IPS DF 6.9 (cell line): Measurements from ENCODE around the gene SEC14L5.

Experiments
- DNase-seq: peaks from one replicate; pipeline ENCODE4 v3.0.0-alpha.2; 2013; ENCODE audit warnings: low read depth, low spot score
- H3K27ac ChIP-seq: one replicate; pipeline ENCODE4 v1.5.1; 2013; ENCODE audit warnings: low read length, control low read depth
- H3K27me3 ChIP-seq: 2 replicates; pipeline ENCODE4 v1.6.1; 2013; ENCODE audit warnings: mild to moderate bottlenecking, low read length; ENCODE audit not compliant: control insufficient read depth, insufficient read depth
- H3K36me3 ChIP-seq: 2 replicates; pipeline ENCODE4 v1.6.1; 2013; ENCODE audit warnings: low read length; ENCODE audit not compliant: control insufficient read depth, insufficient read depth
- H3K4me1 ChIP-seq: 2 replicates; pipeline ENCODE4 v1.6.1; 2013; ENCODE audit warnings: low read length; ENCODE audit not compliant: control insufficient read depth, insufficient read depth
- H3K4me3 ChIP-seq: 2 replicates; pipeline ENCODE4 v1.5.1; 2013; ENCODE audit warnings: mild to moderate bottlenecking, low read length
- H3K9me3 ChIP-seq: 2 replicates; pipeline ENCODE4 v1.6.1; 2013; ENCODE audit warnings: low read length, inconsistent platforms; ENCODE audit not compliant: control insufficient read depth, insufficient read depth
- WGBS: extraction: QIAGEN DNeasy Blood & Tissue Kit; methylation state at CpG from one replicate; pipeline ENCODE4 v1.1.7; 2013; ENCODE audit warnings: mixed read lengths, missing lambda C conversion rate; ENCODE audit not compliant: insufficient read length, insufficient coverage; 5-methylcytosine and 5-hydroxymethylcytosine counted together

Gene SEC14L5

DNA sequence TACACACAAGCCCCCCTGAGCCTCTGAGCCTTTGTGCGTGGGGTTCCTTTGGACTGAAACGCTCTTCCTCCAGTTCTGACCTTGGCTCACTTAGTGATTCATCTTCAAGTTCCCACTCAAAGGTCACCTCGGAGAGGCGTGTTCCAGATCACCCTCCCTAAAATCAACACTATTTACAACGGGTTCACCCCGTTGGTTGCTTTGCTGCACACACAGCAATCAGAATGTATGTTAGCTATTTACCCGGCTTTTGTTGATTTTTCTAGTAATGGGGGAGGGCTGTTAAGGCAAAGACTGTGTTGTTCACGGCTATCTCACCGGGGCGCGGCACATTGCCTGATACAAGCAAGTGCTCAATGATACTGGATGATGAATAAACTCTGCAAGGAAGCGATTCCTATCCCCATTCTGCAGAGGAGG is 74.6 kb downstream of the SEC14L5 start:
- H3K9me3 ChIP-seq = no peaks in the 10 kb centered on the region
- no peak for DNase-seq
- no peaks in the 10 kb centered on the region for H3K36me3 ChIP-seq
- no peak overlapping the region for H3K27ac ChIP-seq
- H3K4me1 ChIP-seq = peaks cover 2% of the 10 kb centered on the region; the same call in 1 of the 2 replicates
- peak overlapping the region; percentile 92; the same call in 1 of the 2 replicates for H3K4me3 ChIP-seq
- no peaks in the 10 kb centered on the region; the same call in 1 of the 2 replicates for H3K27me3 ChIP-seq
- no CpG with 5 or more reads among the region's 12 CpGs for WGBS

DNA sequence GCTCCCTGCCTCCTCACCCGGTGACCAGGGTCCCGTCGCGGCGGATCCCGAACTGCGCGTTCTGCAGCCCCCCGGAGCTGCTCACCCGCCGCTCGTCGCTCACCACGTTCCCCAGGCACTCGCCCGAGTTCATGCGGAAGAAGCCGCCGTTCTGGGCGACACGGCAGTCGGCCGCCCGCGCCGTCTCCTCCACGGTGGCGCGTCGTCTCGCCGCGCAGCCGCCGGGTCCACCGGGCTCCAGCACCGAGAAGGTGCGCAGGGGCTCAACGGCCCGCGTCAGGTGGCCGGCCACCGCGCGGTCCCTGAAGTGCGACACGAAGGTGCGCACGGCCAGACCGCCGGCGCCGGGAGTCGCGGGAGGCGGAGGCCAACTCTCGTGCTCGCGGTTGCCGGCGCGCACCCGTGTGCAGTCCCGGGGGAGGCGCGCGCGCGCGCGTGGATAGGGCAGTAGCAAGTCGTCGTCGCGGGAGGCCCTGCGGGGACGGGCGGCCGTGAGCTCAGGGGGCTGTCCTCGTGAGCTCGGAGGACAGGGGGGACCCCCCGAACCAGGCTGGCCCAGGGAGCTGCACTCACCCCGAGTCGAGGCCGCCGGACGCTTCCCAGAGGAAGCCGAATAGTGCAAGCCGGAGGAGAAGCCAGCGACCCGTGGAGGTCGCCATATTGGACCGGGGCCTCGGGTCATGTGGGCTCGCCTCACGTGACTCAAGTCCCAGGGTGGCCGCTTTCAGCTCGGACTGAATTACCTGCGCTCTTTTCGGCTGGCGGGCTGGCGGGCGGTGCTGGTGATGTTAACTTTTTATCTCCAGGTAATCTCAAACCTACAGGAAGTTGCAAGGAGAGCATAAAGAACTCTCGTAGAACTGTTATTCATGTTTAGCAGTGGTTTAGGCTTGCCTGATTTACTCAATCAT is 75.4 kb downstream of the SEC14L5 start, which contains the start of gene NAGPA:
Gene NAGPA (minus strand): TSS at position 680 of the 911 bp plus-strand sequence. CDS start 21 bp downstream, at position 659.
- no peak within 1 kb of the TSS for H3K27ac ChIP-seq

DNA sequence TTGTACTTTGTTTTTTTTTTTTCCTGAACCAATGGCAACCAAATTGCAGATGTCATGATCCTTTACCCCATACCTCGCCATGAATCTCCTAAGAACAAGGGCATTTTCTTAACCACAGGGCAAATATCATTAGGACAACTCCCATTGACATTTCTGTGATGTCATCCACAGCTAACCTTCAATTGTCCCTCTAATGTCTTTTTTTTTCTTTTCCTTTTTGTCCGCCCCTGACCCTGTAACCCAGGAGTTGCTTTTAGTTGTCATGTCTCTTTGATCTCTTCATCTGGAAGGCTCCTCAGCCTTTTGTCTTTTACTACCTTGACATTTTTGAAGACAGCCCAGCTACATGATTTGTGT is 76.0 kb downstream of the SEC14L5 start:
- WGBS = no CpG with 5 or more reads among the region's 2 CpGs
- Histone ChIP-seq H3K9me3 (no peaks in the 10 kb centered on the region), H3K36me3 (no peaks in the 10 kb centered on the region), H3K4me1 (peaks cover 2% of the 10 kb centered on the region; the same call in 1 of the 2 replicates), H3K4me3 (peak overlapping the region; percentile 92; the same call in 1 of the 2 replicates), H3K27ac (no peak overlapping the region), H3K27me3 (no peaks in the 10 kb centered on the region; the same call in 1 of the 2 replicates)
- DNase-seq = no peak

More for the DNA sequence above, 75.4 kb downstream of the SEC14L5 start, which contains the start of gene NAGPA:
- Histone ChIP-seq H3K4me3 (peak within 1 kb of the TSS; percentile 92), H3K36me3 (no peaks in the 10 kb centered on the region), H3K4me1 (peaks cover 2% of the 10 kb centered on the region; the same call in 1 of the 2 replicates), H3K27me3 (no peaks in the 10 kb centered on the region; the same call in 1 of the 2 replicates), H3K9me3 (no peaks in the 10 kb centered on the region)
- peak; percentile 54 for DNase-seq
- no CpG with 5 or more reads among the region's 104 CpGs for WGBS

DNA sequence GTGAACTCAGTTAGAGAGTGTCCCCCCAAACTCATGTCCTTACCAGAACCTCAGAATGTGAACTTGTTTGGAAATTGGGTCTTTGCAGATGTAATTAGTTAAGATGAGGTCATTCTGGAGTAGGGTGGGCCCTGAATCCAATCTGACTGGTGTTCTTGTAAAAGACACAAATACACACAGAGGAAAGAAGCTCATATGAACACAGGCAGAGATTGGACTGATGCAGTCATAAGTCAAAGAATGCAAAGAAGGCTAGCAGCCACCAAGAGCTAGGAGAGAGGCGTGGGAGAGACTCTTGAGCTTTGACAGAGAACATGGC is 77.7 kb downstream of the SEC14L5 start:
- H3K4me3 ChIP-seq = no peak overlapping the region
- no peak overlapping the region for H3K27ac ChIP-seq
- H3K36me3 ChIP-seq = no peaks in the 10 kb centered on the region
- H3K9me3 ChIP-seq = no peaks in the 10 kb centered on the region
- H3K4me1 ChIP-seq = peaks cover 2% of the 10 kb centered on the region; the same call in 1 of the 2 replicates
- no peak for DNase-seq
- no CpG with 5 or more reads among the region's 1 CpG for WGBS
- H3K27me3 ChIP-seq = no peaks in the 10 kb centered on the region; the same call in 1 of the 2 replicates

DNA sequence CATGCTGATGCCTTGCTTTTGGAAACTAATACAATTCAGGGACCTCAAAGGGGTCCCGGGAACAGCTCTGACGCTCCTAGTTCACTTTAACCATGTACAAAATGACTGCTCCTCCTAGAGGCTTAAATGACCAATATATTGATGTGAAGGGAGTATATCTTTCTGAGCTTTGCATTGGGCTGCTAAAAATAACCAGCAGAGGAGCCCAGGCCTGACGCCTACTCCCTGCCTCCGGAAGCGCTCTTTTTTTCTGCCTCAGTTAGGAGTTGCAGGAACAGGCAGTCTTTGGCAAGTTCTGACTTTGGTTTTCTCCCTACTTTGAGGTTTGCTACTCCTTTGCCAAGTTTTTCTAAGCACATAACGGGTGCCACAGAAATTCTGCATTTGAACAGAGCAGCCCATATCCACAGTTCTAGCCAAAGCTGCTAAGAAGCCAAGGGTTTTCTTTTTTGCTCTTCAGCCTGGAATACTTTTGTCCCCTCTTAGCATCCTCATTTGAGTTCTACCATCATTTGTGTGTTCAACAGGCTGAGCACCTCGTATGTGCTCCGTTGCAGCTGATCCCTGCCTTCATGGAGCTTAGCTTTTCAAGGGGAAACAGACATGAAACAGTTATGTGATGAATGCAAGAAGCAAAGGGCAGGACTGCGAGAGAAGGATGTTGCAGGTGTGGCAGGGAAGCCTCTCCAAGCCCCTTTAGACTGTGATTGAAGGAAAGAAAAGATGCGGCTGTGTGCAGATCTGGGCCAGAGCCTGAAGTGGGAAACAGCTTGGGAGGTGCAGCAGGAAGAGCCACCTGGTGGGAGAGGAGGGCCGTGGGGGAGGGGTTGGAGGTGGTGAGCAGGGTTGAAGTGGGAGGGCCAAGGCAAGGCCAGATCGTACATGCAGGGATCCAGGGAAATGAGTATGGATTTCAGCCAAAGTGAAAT is 78.4 kb downstream of the SEC14L5 start:
- no peaks in the 10 kb centered on the region for H3K36me3 ChIP-seq
- no peaks in the 10 kb centered on the region; the same call in 1 of the 2 replicates for H3K27me3 ChIP-seq
- DNase-seq = no peak
- H3K27ac ChIP-seq = no peak overlapping the region
- peaks cover 2% of the 10 kb centered on the region; the same call in 1 of the 2 replicates for H3K4me1 ChIP-seq
- no CpG with 5 or more reads among the region's 12 CpGs for WGBS
- no peaks in the 10 kb centered on the region for H3K9me3 ChIP-seq
- H3K4me3 ChIP-seq = no peak overlapping the region

DNA sequence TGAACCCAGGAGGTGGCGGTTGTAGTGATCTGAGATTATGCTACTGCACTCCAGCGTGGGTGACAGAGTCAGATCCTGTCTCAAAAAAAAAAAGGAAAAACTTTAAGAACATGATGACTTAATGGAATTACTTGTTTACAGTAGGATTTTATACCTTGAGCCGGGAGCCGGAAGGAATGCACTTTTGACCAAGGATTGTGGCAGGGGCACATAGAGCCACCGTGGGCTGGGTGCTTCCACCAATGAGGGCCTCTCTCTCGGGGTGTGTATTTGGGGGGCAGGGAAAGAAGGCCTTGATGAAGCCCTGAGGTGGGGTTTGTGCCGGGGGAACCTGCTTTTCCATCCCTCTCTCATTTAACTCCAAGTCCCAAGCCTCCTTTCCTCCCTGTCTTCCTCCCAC is 82.3 kb downstream of the SEC14L5 start:
- Histone ChIP-seq H3K4me3 (no peak overlapping the region), H3K4me1 (0 out of 2 replicates have a peak, but pooled peaks cover 2% of the 10 kb centered on the region), H3K9me3 (no peaks in the 10 kb centered on the region), H3K27me3 (no peaks in the 10 kb centered on the region), H3K36me3 (no peaks in the 10 kb centered on the region), H3K27ac (no peak overlapping the region)
- no peak for DNase-seq
- WGBS = no CpG with 5 or more reads among the region's 7 CpGs

DNA sequence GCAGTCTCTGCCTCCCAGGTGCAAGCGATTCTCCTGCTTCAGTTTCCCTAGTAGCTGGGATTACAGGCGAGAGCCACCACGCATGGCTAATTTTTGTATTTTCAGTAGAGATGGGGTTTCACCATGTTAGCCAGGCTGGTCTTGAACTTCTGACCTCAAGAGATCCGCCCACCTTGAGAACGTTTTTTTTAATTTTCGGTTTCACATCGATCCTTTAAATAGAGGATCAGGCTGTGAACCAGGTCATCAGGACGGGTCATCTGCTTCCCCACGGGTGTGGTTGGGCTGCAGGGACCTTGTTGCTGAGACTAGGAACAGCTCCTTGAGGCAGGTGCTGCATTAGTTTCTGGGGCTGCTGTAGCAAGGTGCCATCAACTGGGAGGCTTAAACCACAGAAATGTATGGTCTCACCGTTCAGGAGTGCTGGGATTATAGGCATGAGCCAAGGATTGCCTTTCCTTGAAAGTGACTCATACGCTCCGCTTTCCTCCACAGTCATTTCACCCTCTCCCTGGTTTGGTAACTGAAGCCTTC is 83.5 kb downstream of the SEC14L5 start:
- H3K4me3 ChIP-seq = no peak overlapping the region
- no CpG with 5 or more reads among the region's 12 CpGs for WGBS
- 0 out of 2 replicates have a peak, but pooled peaks cover under 1% of the 10 kb centered on the region for H3K4me1 ChIP-seq
- DNase-seq = no peak
- H3K27me3 ChIP-seq = no peaks in the 10 kb centered on the region
- no peaks in the 10 kb centered on the region for H3K36me3 ChIP-seq
- no peaks in the 10 kb centered on the region for H3K9me3 ChIP-seq
- no peak overlapping the region for H3K27ac ChIP-seq

DNA sequence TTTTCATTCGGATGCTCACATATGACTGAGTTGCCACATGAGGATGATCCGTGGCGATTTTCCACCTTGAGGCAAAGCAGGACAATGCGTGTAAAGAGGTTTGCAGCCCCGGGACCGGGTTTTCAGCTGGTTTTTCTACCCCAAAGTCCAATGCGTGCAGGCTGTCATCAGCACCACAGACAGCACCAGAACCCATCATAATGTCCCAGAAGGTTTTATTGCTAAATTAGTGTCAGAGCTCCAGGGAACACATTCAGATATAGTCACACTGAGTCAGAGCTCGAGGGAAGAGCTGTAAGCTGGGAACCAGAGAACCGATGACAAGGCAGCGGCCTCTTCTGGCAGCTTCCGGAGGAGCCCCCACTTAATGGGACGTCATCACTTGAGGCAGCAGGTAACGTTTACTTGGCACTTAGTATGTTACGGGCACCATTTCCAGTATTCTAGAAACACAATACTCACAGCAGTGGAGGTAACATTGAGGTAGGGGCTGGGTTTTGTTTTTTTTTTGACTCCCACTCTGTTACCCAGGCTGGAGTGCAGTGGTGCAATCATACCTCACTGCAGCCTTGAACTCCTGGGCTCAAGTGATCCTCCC is 84.5 kb downstream of the SEC14L5 start:
- no peaks in the 10 kb centered on the region for H3K36me3 ChIP-seq
- no peaks in the 10 kb centered on the region for H3K27me3 ChIP-seq
- H3K9me3 ChIP-seq = no peaks in the 10 kb centered on the region
- no CpG with 5 or more reads among the region's 14 CpGs for WGBS
- no peak overlapping the region for H3K4me3 ChIP-seq
- no peaks in the 10 kb centered on the region for H3K4me1 ChIP-seq
- no peak for DNase-seq
- no peak overlapping the region for H3K27ac ChIP-seq

DNA sequence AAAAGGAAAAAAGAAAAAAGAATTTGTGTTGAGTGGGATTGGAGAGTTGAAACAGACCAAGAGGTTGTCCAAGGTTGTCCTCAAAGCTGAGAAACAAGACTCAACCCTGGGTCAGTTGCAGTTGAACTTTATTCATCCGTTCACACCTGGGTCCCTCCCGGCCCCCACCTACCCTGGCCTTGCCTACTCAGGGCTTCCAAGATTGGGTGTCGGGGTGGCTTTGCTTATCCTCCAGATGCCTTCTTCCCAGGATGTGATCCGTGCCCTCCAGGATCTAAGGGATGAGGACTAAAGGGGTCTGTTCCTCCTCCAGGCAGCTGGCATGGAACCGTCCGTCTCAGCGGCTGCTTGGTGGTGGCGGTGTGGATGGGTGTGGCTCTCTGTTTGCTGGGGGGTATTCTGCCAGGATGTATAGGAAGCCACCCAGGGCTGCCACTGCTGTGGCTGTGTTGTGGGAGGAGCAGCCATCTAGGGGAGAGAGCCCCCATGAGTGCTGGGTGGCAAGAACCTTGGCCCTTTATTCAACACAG is 85.9 kb downstream of the SEC14L5 start:
- no peak overlapping the region for H3K4me3 ChIP-seq
- WGBS = no CpG with 5 or more reads among the region's 8 CpGs
- no peaks in the 10 kb centered on the region for H3K9me3 ChIP-seq
- H3K27me3 ChIP-seq = no peaks in the 10 kb centered on the region
- H3K27ac ChIP-seq = no peak overlapping the region
- DNase-seq = no peak
- no peaks in the 10 kb centered on the region for H3K4me1 ChIP-seq
- no peaks in the 10 kb centered on the region for H3K36me3 ChIP-seq
